Jurkat, Clone E6-1 (cell line): ENCODE results near the gene ALDH3A1. TPM values are rescaled to one million over a fixed set of nuclear protein-coding genes. Genes with fewer than 3 reads are reported as not detected.
A peak's percentile ranks its signal among the peaks of the same experiment; 100 is the strongest.
"Not testable (repeated sequence)": the region's sequence is repeated elsewhere in the genome, so short reads cannot be mapped to it uniquely, and the experiment has no call there.

Experiments
- DNase-seq: peaks from one replicate; pipeline ENCODE4 v3.0.0-alpha.2; 2011; ENCODE audit warnings: low read depth, low spot score
- H3K4me3 ChIP-seq: 2 replicates; pipeline ENCODE4 v1.5.1; 2011; ENCODE audit warnings: mild to moderate bottlenecking, low read length, control low read depth, moderate library complexity
- polyA plus RNA-seq: library from polyadenylated mRNA; unstranded; fragments of >200 nt; gene quantifications from one replicate; pipeline ENCODE4 v1.2.1, GENCODE V29; 2012; ENCODE audit warnings: missing spikeins; ENCODE audit not compliant: insufficient read length, insufficient read depth

Gene ALDH3A1
- not detected for polyA plus RNA-seq

- H3K4me3 ChIP-seq = no peak within 1 kb of the TSS
- DNase-seq = no peak
Measured at GRCh38 chr17:19747829-19748806, at the start of gene ALDH3A1. TSS of gene ALDH3A1 (minus strand) at chr17:19748298. CDS start at chr17:19745129, 3,169 bp downstream.

GRCh38 chr17:19796457-19796856, 48.4 kb upstream of the ALDH3A1 start:
- H3K4me3 ChIP-seq = no peak overlapping the region
- DNase-seq = no peak

DNA sequence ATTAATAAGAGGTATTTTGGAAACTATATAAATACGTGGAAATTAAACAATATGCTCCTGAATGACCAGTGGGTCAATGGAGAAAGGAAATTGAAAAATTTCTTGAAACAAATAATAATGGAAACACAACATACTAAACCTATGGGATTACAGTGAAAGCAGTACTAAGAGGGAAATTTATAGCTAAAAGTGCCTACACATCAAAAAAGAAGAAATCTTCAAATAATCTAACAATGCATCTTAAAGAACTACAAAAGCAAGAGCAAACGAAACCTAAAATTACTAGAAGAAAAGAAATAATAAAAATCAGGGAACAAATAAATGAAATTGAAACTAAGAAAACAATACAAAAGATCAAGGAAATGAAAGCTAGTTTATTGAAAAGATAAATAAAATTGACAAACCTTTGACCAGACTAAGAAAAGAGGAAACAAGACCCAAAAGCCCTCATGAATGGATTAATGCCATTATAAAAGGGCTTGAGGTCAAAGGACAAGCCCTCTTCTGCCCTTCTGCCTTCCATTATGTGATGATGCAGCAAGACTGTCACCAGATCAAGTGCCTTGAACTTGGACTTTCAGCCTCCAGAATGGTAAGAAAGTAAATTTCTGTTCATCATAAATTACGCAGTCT, 43.9 kb upstream of the ALDH3A1 start:
- no peak overlapping the region for H3K4me3 ChIP-seq
- DNase-seq = no peak

- H3K4me3 ChIP-seq = no peak overlapping the region
- DNase-seq = no peak
Measured at GRCh38 chr17:19787733-19788357, 39.7 kb upstream of the ALDH3A1 start.

DNA sequence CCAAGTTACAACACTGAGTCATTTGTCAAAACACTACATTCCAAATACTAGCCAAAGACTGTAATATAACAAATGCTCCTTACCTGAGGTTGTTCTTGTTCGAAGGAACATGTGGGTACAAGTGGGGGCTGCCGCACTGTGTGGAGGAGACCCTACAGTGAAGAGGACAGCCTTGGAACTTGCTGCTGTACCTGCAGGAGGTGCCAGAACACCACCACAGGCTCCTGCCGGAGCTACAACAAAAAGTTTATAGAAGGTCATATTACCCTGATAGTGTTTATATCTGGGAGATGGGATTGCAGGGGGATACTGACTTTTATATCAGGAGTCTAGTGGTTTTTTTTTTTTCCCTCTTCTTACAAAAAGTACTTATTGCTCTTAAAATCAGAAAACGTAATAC, 37.8 kb upstream of the ALDH3A1 start:
- DNase-seq = no peak
- H3K4me3 ChIP-seq = no peak overlapping the region

GRCh38 chr17:19781488-19782458, 33.7 kb upstream of the ALDH3A1 start:
- DNase-seq = no peak
- no peak overlapping the region for H3K4me3 ChIP-seq

GRCh38 chr17:19780846-19781245, 32.7 kb upstream of the ALDH3A1 start:
- DNase-seq = no peak
- H3K4me3 ChIP-seq = no peak overlapping the region

- DNase-seq = no peak
- no peak overlapping the region for H3K4me3 ChIP-seq
Measured at GRCh38 chr17:19773534-19773933, 25.4 kb upstream of the ALDH3A1 start.

GRCh38 chr17:19771971-19772630, 24.0 kb upstream of the ALDH3A1 start:
- no peak overlapping the region for H3K4me3 ChIP-seq
- DNase-seq = peak; percentile 73

GRCh38 chr17:19770985-19771735, 23.1 kb upstream of the ALDH3A1 start:
- no peak for DNase-seq
- H3K4me3 ChIP-seq = no peak overlapping the region

DNA sequence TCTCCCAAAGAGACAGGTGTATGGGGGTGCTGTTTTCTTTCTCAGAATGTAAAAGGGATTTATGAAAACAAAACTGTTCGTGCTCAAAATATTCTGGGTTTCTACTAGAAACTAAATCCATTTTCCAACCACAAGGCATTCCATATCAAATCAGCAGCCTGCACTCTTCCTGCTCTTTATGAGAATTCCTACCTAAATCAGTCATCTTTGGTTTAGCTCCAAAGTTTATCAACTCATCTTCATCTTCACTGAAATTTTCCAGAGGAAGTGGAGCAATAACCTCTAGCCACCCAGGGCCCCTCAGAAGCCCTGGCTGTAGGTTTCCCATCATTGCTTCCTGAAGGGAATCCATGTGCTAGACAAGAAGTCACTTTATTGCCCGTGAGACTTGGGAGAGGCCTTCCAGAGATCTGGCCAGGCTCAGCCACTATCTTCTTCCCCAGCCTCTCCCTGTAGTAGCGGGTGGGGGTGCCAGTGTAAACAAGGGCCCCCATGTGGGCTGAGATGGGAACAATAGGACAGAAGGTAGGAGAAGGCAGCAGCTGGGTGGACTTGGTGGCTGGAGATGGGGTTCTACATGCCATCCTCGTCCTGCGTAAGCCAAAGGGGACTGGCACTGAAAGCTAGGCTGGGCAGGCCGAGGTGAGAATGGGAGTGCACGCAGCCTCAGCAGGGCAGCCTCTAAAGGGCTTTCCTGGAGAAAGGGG, 22.0 kb upstream of the ALDH3A1 start:
- H3K4me3 ChIP-seq = no peak overlapping the region

DNA sequence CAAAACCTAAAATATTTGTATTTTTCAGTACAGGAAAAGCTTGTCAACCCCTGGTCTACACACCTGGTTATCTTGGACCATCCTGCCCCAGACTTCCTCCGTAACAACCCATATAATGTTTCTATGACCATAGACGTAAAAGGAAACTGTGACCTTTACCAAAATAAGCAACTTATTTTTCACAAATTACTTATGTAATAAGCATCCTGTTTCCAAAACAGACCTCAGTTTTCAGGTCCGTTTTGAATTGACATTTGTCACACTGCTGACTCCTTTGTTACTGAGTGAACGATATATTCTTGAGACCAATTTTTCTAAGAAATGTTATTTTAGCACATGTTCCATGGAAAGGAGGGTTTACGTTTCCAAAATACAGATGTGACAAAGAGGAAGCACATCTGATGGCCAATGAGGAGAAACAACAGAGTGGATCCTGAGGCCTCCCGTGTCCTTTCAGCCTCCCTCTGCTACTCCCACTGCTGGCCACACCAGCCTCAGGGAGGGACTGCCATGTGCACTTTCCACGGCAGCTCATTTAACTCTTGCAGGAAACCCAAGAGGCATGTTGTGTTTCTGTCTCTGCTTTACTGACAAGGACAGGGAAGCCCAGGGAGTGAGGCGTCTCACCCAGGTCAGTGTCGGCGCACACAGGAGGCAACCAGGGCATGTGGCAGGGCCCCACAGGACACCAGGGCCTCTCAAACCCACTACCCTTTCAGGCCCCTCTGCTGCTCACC, 20.1 kb upstream of the ALDH3A1 start:
- no peak for DNase-seq
- no peak overlapping the region for H3K4me3 ChIP-seq

More for the DNA sequence above, 22.0 kb upstream of the ALDH3A1 start:
- DNase-seq = no peak

DNA sequence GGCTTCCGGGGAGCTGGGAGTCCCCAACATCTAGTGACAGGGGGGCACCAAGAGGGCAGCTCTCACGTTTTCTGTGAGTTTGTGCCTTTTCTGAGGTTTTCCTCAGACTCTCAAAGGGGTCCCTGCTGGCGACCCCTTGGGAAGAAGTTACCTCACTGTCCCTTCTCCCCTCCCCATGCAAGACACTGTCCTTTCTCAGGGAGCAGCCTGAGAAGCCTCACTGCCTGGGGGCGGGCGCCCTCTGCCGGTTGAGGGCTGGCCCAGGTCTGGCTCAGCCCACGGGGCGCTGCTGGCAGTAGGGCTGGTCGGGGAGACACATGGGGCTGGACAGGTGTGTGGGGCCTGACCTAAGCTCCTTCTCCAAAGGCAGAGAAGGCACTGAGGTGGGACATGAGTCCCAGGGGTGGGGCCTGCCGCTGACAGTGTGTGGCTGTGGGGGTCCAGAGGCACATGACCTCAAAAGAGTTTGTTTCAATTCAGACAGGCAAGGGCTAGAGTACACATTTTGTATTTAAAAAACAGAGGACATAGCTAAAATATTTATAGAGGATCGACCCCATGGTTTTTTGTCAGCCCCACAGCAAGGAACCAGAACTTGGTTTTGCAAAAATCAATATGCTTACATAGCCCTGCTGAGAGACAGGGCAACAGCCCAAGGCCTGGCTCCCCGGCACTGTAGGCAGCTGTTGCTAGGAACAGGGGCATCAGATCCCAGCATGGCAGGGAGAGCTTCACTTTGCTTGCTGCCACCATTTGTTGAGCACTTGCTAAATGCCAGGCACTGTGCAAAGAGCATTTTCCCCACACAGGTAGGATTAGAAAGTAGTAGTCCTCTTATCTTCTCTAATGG, 18.5 kb upstream of the ALDH3A1 start:
- DNase-seq = peak; percentile 22
- no peak overlapping the region for H3K4me3 ChIP-seq

- no peak for DNase-seq
- no peak overlapping the region for H3K4me3 ChIP-seq
Measured at GRCh38 chr17:19766016-19766415, 17.9 kb upstream of the ALDH3A1 start.

- H3K4me3 ChIP-seq, DNase-seq: not testable (repeated sequence)
Measured at GRCh38 chr17:19763991-19764390, 15.9 kb upstream of the ALDH3A1 start.
